NOMO-1 (cell line): ENCODE measurements around the gene ZNF423.
"Not testable (repeated sequence)": the region's sequence is repeated elsewhere in the genome, so short reads cannot be mapped to it uniquely, and the experiment has no call there.

Experiments used
- DNase-seq, 2 experiments: peaks; one replicate each; lab custom pipeline; 2025; ENCODE audit not compliant: unreplicated experiment in 2 of 2; lab: John Stamatoyannopoulos, UW

ZNF423 gene

GRCh38 chr16:49701065-49701685, 154.7 kb downstream of the ZNF423 start:
- DNase-seq, result no peak

DNA sequence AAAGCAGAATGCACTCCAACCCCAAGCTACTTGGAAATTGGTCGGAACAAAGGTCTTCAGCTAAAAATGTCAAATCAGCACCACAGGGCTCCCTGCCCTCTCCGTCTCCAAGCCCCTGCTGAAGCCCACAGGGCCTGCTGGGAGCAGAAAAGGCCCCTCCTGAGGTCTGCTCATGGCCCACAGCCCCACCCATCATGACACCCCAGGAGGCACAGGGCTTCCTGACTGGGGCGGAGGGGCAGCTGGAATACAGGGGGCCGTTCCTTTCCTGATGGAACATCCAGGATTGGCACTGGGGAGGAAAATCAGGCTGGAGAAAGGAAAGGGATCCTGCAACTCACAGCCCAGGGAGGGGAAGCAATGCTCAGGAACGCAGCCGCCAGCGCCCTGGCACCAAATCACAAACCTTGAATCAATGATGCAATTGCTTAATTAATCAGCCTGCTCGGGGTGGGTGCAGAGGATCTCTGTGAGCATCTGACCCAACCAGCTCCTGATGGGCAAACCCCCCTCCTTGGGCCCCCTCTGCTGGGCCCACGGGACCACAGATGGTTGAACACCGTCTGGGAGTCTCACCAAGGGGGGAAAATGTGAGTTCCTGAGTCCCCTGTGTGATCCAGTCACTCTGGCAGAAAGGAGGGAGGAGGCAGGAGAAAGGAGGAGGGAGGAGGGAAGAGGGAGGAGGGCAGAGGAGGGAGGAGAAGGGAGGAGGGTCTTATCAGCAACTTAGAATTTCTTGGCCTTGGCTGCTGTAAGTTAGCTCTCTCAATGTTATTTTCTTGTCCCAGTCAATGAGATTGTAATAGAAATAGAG, 155.5 kb downstream of the ZNF423 start:
- DNase-seq, result no peak

DNA sequence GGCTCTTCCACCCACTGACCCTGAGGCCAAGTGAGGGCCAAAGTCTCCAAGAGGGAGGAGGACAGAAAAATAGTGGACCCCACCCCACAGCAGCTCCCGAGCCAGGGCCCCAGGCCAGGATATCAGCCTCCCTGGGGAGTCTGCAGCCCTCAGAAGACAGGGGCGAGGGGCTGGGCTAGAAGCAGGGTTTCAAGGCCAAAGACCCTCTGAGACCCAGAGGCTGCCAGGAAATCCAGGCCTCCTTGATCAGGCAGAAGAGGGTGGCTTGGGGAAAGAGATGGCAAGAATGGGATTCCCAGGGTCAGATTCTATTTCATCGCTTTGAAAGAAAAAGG, 156.1 kb downstream of the ZNF423 start:
- DNase-seq, result no peak

DNA sequence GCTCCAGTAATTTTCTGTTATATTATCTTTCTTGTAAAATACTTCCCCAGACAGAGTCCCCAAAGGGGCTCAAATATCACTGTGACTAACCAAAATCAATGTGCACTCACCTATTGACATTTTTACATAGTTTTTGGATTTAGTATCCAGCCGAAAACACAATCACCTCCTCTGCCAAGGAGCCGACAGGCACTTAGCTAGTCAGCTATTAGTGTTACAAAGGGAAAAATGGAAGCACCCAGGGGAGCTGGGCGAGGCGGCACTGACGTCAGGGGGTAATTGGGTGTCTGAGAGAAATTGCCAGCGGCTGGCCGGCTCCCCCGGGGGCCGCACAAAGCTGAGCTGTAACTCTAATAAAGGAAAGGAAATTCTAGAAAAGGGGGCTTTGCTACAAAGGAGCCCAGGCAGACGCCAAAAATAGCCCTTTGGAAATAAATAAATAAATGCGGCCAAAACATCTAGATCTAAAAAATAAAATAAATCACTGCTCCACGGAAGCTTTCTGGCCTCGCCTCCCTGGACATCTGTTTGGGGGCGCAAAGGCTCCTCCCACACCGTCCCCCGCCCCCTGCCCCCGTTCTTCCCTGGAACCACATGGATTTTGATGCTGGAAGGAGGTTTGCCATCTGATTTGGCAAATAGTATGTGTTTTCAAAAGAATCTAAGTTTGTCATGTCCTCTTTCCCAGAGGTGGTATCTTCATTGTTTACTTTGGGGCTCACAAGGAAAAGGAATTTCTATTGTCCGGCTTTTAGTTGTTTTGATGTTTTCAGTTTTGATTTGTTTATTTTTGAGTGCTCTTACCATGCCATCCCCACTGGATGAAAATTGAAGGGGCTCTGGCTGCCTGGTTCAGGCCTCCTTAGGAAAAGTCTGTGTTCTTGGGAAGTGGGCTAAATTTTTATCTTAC, 156.7 kb downstream of the ZNF423 start:
- DNase-seq, result no peak

- no peak for DNase-seq
Observed at GRCh38 chr16:49698453-49698815, 157.5 kb downstream of the ZNF423 start.

DNA sequence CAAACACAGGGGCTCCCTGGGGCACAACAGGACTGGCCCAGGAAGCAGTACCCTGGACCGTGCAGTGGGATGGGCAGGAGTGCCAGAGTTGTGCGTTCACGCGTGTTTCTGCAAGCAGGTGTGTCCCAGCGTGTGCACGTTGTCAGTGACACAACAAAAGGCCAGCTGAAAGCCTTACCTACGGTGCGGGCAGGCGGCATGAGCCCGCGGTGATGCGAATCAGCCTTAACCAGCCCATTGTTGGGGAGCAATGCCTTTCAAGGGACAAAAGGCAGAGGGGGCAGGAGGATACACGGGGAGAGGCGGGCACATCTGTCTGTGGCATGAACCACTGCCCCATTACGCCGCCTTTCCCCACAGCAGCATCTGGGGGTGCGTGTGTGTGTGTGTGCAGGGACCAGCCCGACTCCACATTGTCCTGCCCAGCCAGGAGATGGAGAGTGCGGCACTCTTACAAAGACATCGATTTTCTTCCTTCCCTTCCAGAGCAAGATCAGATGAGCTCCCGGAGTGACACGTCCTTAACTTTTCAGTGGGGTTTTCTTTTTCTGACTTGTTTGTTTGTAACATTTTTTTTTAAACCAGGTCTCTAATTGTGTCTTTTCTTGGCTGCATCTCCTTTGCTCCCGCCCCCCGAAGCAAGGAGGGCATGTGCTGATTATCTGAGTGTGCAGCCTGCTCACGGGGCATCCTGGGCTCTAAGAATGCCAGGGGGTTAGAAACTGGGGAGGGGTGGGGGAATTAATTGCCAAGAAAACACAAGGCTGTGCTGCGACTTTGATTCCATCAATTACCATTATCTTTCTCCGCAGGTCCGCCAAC, 158.1 kb downstream of the ZNF423 start:
- DNase-seq, result no peak

DNA sequence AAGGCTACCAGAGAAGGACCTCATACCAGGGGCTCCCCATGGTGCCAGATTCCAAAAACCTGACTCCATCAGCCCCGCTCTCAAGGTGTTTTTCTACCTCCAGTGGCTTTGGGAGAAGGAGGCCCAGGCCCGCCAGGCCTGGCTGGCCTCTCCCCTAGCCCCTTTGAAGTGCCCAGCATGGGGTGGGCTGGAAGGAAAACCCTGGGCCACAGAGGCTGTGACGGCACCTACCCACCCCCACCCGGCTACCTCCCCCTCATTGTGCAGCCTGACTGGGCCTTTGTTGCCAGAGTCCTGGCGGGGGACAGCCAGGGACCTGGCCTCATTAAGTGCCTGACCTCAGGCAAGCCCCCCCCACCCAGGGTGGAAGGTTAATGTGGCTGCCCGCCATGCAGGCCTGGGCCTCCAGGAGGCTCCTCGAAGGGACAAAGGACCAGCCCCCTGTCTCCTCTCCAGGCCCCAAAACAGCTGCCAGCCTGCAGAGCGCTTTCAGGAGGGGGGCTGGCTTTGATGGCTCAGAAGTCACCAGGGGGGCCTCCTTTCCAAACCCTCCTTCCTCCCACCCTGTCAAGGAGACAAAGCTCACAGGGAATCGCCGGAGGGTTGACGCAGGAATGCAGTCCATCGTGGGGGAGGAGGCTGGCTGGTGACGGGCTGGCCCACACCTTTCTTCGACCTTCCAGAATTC, 159.4 kb downstream of the ZNF423 start:
- no peak for DNase-seq

GRCh38 chr16:49695782-49696413, 160.0 kb downstream of the ZNF423 start:
- no peak for DNase-seq

DNA sequence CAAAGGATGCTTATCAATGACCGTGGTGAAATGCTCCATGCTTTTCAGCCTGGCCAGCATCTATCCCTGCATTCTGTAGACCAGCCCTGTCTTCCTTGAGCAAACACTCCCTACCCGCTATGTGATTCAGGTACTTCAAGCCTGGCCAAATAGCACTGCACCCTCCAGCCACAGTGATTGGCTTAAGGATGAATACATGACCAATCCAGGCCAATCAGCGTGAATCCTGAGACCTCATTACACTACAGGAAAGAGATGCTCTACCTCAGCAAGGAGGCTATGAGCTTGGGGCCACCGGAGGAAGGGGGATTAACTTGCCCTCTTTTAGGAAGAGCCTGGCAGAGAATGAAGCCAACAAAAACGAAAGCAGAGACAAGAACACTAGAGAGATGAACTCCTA, 162.5 kb downstream of the ZNF423 start:
- no peak for DNase-seq

GRCh38 chr16:49690778-49691177, 165.1 kb downstream of the ZNF423 start:
- no peak for DNase-seq

DNA sequence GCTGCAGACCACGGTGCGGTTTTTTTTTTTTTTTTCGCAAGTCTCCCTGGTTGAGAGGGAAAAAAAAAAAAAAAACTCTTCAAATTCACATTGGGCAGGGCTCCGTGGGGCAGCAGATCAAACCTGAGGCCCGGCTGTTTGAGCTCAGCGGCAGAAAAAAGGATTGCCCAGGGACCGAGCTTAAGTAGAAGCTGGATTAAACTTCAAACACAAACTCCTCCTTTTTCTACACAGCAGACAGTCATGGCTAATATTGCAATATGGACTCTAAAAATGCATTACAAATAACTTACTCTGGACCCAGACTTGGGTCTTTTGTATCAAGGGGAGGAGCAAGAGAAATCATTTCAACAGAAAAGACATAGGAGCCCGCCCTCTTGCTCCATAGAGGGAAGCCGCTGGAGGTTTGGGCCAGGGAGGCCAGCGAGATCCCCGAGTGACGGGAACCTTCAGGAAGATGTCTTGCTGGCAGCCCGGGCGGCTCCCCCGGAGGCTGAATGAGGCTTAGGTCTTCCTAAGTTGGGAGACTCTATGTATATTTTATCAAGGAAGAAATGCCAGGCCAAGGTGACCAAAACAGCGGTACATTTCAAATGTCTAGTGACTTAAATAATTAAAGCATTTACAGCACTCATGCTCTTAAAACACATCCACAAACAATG, 167.7 kb downstream of the ZNF423 start:
- DNase-seq, result no peak

DNA sequence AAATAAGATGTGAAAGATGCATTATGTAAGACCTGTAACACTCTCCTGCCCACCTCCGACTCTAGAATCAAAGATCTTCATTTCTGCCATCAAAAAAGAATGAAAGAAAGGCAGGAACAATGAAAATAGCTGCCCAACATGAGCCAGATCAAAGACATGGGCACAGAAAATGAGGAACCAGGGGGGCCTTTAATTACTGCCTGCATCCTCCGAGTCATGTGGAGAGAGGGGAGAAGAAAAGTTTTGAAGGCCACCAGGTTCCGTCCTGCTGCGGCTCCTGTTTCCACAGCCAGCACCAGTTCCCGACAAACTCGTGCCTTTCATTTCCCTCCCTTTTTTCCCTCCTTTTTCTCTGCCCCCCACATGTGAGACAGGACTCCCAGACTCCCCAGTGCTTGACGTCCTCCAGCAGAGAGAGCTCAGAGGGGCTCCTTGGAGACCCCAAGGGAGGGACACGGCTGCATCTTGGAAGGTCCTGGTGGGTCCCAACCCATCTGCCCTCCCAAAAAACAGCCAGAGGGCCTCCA, 168.4 kb downstream of the ZNF423 start:
- no peak for DNase-seq

- DNase-seq, result no peak
Observed at GRCh38 chr16:49684696-49685095, 171.2 kb downstream of the ZNF423 start.

DNA sequence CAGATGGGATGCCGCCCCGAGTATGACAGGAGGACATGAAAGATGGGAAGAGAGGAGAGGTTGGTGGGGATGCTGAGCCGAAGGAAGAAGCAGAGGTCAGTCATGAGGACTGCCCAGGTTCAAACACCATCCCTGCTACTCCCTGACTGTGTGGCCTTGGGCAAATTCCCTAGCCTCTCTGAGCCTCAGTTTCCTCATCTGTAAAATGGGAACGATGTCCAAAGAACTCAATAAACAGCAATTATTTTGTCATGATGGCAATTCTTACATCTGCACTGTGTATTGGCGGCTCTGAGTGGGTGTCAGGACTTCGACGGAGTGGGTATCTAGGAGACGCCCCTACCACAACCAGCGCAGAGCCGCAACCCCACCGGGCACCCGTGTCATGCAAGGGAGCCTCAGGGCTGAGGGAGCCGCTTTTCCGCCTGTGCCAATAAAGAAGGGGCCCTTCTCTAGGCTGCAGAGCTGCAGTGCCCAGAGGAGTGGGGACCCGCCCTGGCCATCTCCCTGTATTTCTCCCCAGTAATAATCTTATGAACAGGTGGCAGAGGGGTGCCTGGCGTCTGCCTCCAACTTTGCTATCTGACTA, 173.2 kb downstream of the ZNF423 start:
- no peak for DNase-seq

GRCh38 chr16:49681217-49681883, 174.6 kb downstream of the ZNF423 start:
- DNase-seq, result no peak

DNA sequence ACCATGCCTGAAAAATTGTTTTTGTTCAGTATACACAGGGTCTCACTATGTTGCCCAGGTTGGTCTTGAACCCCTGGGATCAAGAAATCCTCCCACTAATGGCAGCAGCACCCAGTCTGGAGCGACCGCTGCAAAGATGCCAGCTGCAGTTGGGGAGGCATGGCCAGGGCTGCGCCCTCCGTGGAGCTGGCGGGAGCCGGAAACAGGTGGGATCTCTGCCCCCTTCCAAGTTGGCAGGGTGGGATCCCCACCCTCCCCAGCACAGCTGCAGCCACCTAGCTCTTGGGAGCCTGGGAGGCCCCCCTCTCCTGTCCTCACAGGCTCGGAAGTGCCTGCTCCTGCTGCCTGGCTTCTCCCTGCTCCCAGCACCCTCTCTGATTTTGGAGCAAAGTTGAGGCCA, 176.8 kb downstream of the ZNF423 start:
- DNase-seq, result no peak

DNA sequence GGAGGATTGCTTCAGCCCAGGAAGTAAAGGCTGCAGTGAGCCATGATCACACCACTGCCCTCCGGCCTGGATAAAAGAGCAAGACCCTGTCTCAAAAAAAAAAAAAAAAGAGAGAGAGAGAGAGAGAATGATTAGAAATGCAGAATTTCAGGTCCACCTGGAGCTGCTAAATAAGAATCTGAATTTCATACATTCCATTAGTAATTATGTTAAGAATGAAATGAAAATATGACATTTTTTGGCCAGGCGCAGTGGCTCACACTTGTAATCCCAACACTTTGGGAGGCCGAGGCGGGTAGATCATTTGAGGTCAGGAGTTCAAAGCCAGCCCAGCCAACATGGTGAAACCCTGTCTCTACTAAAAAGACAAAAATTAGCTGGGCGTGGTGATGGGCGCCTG, 178.3 kb downstream of the ZNF423 start:
- not testable (repeated sequence) for DNase-seq

GRCh38 chr16:49675413-49675812, 180.5 kb downstream of the ZNF423 start:
- DNase-seq, result no peak
